Measurements from ENCODE around the gene KLHL30.
"Not testable (repeated sequence)": the region's sequence is repeated elsewhere in the genome, so short reads cannot be mapped to it uniquely, and the experiment has no call there.

Gene KLHL30

DNA sequence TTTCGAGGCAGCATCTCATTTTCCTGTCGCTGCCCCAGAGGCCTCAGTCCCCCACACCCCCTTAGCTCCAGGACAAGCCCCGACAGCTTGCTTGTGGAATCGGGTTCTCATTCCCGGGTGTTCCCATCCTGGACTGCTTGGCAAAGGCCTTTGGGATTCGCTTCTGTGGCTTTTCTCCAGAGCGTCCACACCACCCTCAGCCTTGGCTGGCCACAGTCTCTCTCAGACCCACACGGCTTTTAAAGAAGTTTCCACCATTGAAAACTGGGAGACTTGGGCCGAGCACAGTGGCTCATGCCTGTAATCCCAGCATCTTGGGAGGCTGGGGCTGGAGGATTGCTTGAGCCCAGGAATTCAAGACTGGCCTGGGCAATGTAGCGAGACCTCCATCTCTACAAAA, 35.6 kb upstream of the KLHL30 start:
- DNase-seq (ENCODE audit: low spot score): no peak

DNA sequence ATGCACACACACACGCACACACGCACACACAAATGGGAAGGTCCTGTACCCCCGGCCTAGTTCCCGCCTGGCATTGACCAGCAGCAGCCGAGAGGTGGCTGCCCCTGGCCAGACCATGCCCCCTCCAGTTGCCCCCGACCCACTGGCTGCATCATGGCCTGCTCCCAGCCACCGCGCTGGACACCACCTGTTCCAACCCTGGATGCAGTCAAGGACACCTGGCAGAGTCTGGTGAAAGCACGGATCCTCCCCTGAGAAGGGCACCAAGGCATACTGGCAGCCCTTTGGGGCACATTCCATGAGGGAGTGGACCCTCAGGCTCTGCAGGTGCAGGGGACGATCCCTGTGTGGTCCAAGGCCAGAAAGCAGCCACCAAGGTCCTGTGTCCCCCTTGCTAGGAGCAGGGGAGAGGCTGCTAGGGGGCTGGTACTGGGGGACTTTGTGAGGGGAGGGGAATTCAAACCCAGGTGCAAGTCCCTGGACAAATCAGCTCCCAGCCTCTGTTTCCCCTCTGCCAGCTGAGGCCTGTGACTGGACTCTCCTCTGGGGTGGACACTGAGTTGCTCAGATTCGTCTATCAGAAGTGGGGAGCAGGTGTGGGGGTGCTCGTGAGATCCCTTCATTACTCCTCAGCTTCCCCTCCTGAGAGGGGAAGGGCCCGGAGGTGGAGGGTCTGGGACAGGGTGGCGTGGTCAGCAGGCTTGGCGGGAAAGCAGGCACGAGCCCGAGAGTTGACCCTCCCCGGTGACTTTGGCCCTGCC, 34.8 kb upstream of the KLHL30 start:
- DNase-seq (ENCODE audit: low spot score): no peak

DNA sequence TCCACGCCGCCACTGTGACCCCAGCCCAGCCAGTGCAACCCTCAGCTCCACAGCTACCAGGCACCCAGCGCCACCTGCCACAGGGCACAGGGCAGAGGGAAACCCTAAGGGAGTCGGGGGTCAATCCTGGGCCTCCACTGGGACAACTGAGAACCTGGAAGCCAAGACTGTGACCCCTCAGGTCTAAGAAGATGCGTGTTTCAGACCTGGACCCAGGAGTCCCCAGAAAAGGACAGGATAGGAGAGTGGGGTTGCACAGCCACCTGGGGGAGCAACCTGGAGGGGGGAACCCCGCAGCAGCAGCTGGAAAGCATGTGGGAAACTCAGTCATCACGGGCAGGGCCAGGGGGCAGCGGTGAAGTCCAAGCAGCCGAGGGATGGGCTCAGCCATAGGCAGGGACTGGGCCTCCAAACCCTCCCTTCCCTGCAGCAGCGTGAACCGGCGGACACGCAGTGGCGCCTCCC, 34.2 kb upstream of the KLHL30 start:
- no peak for DNase-seq (ENCODE audit: low spot score)

DNA sequence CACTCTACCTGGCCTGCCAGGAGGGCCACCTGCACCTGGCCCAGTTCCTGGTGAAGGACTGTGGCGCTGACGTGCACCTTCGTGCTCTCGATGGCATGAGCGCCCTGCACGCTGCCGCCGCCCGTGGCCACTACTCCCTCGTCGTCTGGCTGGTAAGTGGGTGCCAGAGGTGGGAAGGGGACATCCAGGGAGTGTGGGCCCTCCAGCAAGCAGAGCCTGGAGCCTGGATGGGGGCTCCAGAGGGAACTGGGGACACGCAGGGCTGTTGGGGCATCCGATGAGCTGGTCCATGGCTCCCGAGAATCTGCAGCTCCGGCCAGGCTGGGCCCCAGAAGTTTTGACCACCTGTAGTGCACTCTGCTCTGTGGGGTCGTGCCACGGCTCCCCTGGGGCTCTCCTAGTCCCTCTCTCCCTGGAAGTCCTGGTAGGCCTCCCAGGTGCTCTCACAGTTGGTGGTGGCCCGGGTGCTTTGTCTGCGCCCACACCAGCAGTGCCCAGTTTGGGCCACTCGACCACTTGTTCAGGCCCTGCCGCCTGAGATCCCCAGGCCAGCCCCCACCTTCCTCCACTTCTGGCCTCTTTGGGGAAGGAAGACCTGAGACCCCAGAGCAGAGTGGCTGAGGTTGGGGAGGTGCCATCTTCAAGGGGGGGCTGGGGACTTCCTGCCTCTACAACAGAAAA, 33.6 kb upstream of the KLHL30 start:
- no peak for DNase-seq (ENCODE audit: low spot score)

DNA sequence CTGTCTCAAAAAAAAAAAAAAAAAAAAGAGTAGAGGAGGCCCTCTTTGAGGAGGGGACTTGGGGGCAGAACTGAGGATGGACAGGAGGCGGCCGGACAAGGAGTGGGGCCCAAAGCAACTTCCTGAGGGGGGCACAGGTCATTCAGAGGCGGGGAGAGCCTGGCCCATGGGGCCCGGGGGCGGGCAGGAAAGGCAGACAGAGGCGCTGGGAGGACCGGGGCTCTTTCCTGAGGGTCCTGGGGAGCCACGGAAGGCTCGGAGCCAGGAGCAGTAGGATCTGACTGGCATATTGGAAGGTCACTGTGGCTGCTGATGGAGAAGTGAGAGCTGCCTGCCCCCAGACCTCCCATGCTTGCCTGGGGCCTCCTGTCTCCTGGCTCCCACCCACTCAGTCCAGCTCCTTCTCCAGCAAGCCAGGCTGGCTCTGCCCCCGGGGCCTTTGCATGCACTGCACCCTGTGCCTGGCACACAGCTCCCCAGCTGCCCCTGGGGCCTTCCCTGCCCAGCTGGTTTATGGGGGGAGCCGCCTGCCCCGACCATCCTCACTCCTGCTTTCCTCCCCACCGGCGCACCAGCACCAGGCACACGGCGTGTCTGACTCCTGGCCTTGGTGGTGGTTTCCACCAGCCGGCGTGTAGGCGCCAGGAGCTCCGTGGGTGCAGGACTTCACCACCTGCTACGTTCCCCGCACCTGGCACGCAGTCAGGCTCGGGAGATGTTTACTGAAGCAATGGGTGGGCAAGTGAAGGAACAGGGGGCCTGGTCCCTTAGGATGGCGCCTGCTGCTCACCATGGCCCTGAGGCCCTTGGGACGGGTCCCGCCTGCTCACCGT, 32.7 kb upstream of the KLHL30 start:
- DNase-seq (ENCODE audit: low spot score): no peak

DNA sequence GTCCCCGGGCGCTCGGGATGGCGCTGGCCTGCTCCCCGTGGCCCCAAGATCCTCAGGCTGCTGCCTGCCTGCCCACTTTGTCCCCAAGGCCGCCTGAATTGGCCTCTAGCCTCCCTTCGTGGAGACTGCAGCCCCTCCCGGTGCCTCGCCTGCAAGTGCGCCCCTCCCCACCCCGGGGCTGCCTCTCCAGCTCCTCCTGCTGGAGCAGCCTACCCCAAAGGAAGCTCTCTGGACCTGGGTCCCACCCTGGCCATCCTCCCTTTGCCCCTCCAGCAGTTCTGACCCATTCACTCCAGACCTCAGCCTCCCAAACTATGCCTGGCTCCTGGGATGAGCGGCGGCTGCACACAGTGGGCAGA, 32.1 kb upstream of the KLHL30 start:
- no peak for DNase-seq (ENCODE audit: low spot score)

DNA sequence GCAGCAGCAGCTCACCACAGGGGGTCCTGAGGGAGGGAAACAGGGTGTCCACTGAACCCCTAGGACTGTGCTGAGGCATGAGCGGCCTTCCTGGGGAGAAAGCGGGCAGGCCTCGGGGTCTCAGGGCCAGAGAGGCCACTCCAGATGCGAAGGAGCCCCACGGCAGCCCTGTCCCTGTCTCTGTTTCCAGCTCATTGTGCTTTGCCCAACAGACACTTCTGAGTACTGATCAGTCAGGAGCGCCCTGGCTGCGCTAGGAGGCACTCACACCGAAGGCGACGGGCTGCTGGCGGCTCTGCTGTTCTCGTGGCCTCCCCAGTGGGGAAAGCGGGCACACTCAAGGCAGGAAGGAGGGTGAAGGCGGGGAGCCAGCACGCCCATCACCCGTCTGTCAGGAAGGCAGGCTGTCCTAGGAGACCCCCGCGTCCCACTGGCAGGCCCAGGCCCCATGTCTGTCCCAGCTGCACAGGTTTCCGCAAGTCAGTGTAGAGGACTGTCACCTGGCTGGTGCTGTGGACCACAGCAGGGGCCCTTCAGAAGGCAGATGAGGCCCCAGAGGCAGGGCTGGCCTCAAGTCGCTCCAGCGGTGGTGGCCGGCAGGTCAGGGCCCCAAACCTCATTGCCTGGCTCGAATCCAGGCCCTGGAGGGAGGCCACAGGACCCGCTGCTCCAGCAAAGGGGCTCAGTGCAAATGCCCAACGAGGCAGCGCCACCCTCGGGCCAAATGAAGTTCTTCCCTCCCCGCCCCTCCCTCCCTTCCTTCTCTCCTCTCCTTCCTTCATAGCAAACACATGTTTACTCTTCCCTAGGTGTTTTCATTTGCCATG, 31.6 kb upstream of the KLHL30 start:
- no peak for DNase-seq (ENCODE audit: low spot score)

DNA sequence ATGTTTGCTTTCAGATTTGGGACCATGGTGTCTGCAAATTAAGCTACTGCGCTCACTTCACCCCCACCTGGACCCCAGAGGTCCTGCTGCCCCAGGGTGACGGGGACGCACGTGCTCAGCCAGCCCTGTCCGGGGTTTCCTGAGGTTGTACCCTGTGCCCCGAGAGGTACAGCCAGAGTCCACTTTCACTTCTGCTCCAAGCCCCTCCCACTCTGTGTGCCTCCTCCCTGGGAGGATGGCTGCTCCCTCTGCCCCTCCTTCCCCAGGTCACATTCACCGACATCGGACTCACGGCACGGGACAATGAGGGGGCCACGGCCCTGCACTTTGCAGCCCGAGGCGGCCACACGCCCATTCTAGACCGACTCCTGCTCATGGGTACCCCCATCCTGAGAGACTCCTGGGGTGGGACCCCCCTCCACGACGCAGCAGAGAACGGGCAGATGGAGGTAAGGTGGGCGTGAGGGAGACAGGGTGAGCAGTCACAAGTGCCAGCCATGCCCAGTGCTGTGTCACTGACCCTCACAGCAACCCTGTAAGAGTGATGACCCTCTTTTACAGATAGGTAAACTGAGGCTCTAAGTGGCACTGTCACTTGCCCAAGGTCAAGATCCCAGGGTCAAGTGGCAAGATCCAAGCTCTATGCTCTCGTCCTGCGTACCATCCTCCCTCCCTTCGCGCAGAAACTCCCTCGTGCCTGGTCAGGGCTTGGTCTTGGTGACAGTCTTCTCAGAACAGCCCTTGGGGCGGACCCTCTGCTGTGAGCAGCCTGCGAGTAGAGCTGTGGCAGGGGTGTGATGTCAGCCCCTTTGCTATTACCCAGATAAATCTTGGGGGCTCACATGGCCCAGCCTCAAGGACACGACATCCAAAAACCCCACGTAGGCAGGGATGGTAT, 30.7 kb upstream of the KLHL30 start:
- no peak for DNase-seq (ENCODE audit: low spot score)

DNA sequence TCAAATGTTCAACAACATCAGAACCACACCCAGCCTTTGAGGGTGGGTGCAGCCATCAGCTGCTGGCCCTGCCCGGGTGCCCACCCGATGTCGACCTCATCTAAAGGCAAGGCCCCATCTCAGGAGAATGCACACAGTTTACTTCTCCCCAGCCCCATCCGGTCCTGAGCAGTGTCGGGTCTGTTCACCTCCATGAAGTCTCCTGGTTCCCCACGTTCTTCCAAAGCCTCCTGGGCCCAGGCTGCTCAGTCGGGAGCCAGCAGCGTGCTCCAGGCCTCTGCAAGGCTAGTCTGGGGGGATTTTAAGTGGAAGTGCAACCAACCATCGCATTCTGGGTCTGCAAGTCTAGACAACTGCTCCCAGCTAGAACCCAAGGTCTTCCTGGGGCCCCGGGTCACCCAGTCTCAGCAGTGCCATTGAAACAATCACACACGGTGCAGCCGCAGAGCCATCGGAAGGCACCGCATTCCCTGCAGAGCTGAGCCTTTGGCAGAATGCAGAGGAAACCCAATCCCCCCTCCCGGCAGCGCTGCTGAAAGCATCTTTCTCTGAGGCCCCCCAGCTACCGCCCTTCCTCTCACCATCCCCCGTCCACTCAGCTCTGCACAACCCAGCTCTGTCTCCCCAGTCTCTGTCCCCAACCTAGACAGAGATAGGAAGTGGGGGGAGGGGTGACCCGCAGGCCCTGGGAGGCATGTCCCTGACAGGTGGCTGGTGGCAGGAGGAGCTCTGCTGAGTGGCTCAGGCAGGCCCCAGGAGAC, 29.9 kb upstream of the KLHL30 start:
- DNase-seq (ENCODE audit: low spot score): no peak

DNA sequence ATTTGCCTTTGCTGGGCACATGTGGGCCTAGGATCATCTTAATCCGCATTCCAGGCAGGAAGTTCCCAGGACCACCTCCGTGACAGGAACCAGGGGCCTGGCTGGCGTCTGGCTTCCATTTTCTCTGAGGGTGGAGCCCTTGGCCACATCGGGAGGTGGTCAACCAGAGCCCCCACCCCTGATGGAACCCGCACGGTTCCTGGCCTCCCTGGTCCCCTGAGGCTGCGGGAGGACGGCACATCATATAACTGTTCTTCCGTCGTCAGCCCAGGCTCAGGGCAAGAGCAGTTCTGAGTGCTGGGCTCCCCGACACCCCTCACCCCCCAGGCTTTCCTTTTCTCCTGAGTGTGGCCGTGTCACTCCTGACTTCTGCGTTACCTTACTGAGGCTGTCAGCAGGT, 24.9 kb upstream of the KLHL30 start:
- DNase-seq (ENCODE audit: low spot score): no peak

DNA sequence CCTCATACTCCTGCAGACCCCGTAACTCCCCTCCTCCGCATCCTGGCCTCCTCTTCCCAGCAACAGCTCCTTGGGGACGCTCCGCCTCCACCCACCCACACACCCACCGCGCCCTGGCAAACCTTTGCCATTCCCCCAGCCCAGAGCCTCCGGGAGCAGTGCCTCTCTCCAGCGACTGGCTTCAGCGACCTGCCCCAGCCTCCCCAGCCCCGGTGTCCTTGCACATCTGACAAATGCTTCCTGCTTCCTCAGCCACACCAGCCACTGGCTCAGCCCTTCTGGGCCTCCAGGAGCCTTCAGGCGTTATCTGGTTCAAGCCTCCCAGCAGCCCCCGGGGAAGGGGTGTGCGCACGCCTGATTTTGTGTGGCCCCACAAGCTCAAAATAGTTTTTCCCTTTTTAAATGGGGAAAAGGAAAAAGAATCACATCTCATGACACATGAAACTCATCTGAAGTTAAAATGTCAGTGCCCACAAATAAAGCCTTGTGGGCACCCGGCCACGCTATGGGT, 24.1 kb upstream of the KLHL30 start:
- no peak for DNase-seq (ENCODE audit: low spot score)

DNA sequence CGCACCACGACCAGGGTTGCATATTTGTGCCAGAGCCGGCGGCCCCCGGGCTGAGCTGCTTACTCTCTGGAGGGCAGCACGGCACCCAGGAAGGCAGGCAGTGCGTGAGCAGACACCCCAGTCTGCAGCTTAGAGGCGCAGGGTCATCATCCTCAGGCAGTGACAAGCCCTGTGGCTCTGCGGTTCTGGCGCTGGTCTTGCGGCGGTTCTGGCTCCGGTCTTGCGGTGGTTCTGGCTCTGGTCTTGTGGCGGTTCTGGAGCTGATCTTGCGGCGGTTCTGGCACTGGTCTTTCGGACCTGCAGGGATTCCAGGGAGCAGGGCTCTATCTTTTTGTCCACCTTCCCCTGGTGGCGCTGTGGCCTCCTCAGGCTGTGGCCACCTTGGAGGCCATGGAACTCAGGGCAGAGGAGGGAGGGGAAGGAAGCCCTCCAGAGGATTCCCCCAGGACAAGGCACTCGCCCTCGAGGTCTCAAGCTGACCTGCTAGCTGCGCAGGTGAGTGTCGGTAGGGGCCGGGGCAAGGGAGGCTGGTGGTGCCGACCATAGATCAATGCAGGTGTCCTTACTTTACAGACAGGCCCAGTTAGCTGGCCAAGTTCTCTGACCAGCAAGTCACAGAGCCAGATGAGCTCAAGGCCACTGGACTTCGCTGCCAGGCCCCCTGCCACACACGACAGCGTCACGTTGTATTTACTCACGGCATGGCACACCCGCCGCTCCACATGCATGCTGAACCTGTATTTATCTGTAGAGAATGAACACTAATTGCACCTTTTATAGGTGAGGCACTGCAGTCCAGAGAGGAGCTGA, 23.4 kb upstream of the KLHL30 start:
- DNase-seq (ENCODE audit: low spot score): no peak

DNA sequence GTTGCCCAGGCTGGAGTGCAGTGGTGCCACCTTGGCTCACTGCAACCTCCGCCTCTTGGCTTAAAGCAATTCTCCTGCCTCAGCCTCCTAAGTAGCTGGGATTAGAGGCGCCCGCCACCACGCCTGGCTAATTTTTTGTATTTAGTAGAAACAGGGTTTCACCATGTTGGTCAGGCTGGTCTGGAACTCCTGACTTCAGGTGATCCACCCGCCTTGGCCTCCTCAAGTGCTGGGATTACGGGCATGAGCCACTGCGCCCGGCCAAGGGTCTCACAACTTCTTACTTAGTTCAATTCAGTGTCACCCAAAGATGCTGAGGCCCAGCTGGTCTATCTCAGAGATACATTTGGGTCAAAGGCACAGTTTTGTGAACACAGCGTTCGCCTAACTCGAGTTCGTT, 22.8 kb upstream of the KLHL30 start:
- DNase-seq (ENCODE audit: low spot score): not testable (repeated sequence)

DNA sequence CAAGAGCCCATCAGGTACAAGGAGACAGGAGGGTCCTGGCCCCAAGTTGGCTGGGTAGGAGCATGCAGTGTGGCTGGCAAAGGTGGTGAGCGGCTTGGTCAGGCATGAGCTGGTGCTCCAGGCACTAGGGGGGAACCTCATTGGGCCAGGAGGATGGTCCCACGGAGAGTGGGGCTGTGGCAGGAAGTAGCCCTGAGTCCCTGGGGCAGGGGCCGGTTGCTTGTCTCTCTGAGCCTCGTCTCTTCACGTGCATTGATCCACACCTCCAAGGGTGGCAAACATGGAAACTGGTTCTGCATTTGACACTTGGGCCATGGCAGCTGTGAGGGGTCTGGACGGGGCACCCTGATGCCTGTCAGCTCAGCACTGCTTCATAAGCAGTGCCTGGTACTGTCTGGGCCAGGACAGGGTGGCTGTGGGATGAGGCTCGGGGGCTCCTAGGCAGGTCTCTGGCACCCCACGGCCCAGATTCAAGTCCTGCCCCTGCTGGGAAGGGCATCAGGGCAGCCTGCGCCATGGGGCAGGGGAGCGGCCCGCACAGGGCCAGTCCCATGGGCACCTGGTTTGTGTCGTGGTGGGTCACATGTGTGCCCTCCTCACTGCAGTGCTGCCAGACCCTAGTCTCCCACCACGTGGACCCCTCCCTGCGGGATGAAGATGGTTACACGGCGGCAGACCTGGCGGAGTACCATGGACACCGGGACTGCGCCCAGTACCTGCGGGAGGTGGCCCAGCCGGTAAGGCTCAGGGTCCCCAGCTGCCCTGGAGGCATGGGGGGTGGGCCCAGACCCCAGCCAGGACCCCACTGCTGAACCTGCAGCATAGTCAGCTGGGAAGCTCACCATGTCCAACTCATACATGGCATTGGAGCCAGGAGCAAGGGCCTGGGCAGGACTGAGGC, 21.9 kb upstream of the KLHL30 start:
- no peak for DNase-seq (ENCODE audit: low spot score)

DNA sequence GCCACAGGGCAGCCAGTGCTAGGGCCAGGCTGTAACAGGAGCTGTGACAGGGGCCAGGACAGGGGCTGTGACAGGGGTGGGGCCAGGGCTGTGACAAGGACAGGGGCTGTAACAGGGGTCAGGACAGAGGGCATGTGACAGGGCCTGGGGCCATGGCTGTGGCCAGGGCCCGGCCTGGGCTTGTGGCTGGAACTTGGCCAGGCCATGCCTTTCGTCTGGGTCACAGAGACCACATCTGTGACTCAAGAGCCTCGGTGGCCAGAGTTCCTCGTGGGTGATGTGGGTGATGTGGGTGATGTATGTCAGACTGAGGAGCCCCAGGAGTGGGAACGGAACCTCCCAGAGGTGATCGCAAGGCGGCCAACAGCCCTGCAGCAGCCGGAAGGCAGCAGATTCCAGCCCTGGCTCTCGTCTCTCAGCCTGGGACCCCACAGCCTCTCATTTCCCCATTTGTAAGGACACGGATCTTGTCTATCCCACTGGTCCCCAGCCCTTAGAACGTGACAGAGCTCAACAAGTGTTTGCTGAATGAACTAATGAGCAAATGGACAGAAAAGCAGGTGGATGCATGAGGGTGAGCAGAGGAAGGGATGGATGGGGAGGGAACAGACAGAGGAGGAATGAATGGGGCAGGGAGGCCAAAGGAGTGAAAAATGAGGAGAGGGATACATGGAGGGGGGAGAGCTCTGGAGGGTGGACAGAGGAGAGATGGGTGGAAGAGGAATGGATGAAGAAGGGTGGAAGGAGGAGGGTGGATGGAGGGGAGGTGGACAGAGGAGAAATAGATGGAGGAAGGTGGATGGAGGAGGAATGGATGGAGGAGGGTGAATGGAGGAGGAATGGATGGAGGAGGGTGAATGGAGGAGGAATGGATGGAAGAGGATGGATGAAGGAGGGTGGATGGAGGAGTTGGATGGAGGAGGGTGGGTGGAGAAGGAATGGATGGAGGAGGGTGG, 21.0 kb upstream of the KLHL30 start:
- DNase-seq (ENCODE audit: low spot score): peak; percentile 38

DNA sequence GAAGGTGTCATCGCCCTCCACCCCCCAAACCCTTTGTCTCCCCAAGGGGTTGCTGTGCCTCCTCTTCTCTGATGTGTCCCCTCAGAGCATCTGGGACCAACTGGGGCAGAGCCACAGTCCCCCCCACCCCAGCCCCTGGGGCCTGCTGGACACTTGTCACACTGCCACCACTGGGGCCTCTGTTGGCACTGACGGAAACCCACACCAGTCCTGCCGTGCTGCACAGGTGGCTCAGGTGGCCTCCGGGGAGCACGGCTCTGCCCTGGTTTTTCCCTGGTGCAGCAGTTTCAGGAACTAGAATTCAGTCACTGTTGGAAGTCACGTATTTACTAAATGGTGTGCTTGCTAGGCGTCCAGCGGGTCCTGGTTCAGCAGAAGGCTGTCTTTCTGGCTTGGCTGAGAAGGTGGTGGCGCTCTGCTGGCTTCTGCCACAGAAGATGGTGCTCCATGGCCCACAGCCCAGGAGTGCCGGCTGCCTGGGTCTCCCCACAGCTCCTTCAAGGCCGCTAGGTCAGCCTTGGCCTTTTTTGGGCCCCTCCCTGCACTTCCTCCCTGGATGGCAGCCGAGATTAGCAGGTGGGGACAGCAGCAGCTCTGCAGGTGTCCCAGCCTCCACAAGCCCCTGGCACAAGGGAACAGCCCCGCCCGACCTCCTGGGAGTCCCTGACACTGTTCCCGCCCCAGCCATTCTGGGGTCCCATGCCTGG, 18.6 kb upstream of the KLHL30 start:
- DNase-seq (ENCODE audit: low spot score): no peak
